SK-N-SH (cell line): Measurements from ENCODE around the gene TAGLN2. TPM values are rescaled to one million over a fixed set of nuclear protein-coding genes. Genes with fewer than 3 reads are reported as not detected.

Source experiments
- GATA2 ChIP-seq: sonication (generic); formaldehyde crosslinking; IDR thresholded peaks from 2 replicates; pipeline ENCODE4 v1.5.0; 2020; ENCODE audit warnings: mild to moderate bottlenecking, missing genetic modification reagents
- SMC3 ChIP-seq: IDR thresholded peaks from 2 replicates; pipeline ENCODE4 v1.6.1; 2012; ENCODE audit warnings: low read depth, low read length, improper control_type of control experiment
- TCF12 ChIP-seq: IDR thresholded peaks from 2 replicates; pipeline ENCODE4 v1.4.0; 2012
- polyA plus RNA-seq, 3 experiments: library from polyadenylated mRNA; depleted of rRNA; stranded (reverse); fragments of >200 nt; gene quantifications; 2 replicates each; pipeline ENCODE4 v1.2.3, GENCODE V29; 2012
- small RNA-seq, 7 experiments: library from RNA; depleted of rRNA; stranded (forward); fragments of <200 nt; gene quantifications; one replicate each; pipeline ENCODE3, GENCODE V24; 2012
- TF ChIP-seq, protein P1 (sequence below): IDR thresholded peaks from 2 replicates; pipeline ENCODE4 v1.6.1; 2012; ENCODE audit warnings: mild to moderate bottlenecking, low read depth, low read length, moderate library complexity

Gene TAGLN2
- polyA plus RNA-seq, 1 of the 3 experiments (the other 2 are of a cell fraction) = 646 TPM

DNA sequence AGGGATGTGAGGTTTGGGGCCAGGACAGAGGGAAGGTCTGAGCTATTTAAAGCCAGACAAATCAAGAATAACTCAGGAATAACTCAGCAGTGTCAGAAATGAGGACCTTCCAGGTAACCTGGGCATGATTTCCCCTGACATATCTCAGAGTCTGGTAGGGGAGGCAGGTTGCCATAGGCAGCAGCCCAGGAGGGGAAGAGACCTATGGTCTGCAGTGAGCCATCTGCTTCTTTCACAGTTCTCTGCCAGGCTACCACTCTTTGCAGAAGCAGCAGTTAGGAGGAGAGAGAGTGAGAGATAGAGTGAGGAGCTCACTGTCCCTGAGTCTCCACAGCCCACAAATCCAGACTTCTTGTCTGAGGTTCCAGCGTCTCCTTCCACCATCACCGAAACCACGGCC, 56.5 kb downstream of the TAGLN2 start (continued):
- TF ChIP-seq GATA2 (no peak), TCF12 (no peak), SMC3 (no peak)
- TF ChIP-seq, protein P1, sequence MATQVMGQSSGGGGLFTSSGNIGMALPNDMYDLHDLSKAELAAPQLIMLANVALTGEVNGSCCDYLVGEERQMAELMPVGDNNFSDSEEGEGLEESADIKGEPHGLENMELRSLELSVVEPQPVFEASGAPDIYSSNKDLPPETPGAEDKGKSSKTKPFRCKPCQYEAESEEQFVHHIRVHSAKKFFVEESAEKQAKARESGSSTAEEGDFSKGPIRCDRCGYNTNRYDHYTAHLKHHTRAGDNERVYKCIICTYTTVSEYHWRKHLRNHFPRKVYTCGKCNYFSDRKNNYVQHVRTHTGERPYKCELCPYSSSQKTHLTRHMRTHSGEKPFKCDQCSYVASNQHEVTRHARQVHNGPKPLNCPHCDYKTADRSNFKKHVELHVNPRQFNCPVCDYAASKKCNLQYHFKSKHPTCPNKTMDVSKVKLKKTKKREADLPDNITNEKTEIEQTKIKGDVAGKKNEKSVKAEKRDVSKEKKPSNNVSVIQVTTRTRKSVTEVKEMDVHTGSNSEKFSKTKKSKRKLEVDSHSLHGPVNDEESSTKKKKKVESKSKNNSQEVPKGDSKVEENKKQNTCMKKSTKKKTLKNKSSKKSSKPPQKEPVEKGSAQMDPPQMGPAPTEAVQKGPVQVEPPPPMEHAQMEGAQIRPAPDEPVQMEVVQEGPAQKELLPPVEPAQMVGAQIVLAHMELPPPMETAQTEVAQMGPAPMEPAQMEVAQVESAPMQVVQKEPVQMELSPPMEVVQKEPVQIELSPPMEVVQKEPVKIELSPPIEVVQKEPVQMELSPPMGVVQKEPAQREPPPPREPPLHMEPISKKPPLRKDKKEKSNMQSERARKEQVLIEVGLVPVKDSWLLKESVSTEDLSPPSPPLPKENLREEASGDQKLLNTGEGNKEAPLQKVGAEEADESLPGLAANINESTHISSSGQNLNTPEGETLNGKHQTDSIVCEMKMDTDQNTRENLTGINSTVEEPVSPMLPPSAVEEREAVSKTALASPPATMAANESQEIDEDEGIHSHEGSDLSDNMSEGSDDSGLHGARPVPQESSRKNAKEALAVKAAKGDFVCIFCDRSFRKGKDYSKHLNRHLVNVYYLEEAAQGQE = no peak

Small RNA genes within 50 kb of the gene (small RNA-seq; reads per million reads assigned to genes)
- gene MIR4259 = 0 reads per million in 7 experiments

Other genes starting within 250 kb of the TAGLN2 start
- not detected in 2 replicates for gene CRP, start 210.9 kb downstream of the TAGLN2 start, polyA plus RNA-seq (2012; rRNA removed)
- 41.2 and 44.3 TPM in 2 replicates for gene DUSP23, start 144.5 kb downstream of the TAGLN2 start, polyA plus RNA-seq (2012; rRNA removed)
- not detected in 2 replicates for gene FCRL6, start 123.1 kb downstream of the TAGLN2 start, polyA plus RNA-seq (2012; rRNA removed)
- not detected in 2 replicates for gene SLAMF8, start 98.6 kb downstream of the TAGLN2 start, polyA plus RNA-seq (2012; rRNA removed)
- not detected in 2 replicates for gene VSIG8, start 62.9 kb downstream of the TAGLN2 start, polyA plus RNA-seq (2012; rRNA removed)
- 0.57 and 0.74 TPM in 2 replicates for gene CFAP45, start 25.3 kb downstream of the TAGLN2 start, polyA plus RNA-seq (2012; rRNA removed)
- 0.86 and 2.4 TPM in 2 replicates for gene IGSF9, start 20.1 kb upstream of the TAGLN2 start, polyA plus RNA-seq (2012; rRNA removed)
- gene SLAMF9, start 28.7 kb upstream of the TAGLN2 start, polyA plus RNA-seq (2012; rRNA removed) = 0.12 and 0.19 TPM in 2 replicates
- gene PIGM, start 106.5 kb upstream of the TAGLN2 start, polyA plus RNA-seq (2012; rRNA removed) = 4.0 and 5.1 TPM in 2 replicates
- 0.03 TPM in 1 of 2 replicates, not detected in the other for gene KCNJ10, start 144.7 kb upstream of the TAGLN2 start, polyA plus RNA-seq (2012; rRNA removed)
- 0.02 and 0.05 TPM in 2 replicates for gene KCNJ9, start 156.0 kb upstream of the TAGLN2 start, polyA plus RNA-seq (2012; rRNA removed)
- 67.9 and 70.7 TPM in 2 replicates for gene IGSF8, start 173.1 kb upstream of the TAGLN2 start, polyA plus RNA-seq (2012; rRNA removed)
- gene ATP1A2, start 190.3 kb upstream of the TAGLN2 start, polyA plus RNA-seq (2012; rRNA removed) = 0.07 and 0.10 TPM in 2 replicates
- gene ATP1A4, start 226.1 kb upstream of the TAGLN2 start, polyA plus RNA-seq (2012; rRNA removed) = not detected in 2 replicates